Measurements from ENCODE around the gene NTM. TPM values are rescaled to one million over a fixed set of nuclear protein-coding genes. Genes with fewer than 3 reads are reported as not detected.

Gene NTM
- total RNA-seq, 4 donors from 2014 or later = 1.4 to 2.8 (median 1.7) TPM

- Histone ChIP-seq H3K9me3 (no peaks in the 10 kb centered on the region), H3K36me3 (no peaks in the 10 kb centered on the region), H3K27me3 (no peaks in the 10 kb centered on the region), H3K4me1 (no peaks in the 10 kb centered on the region), H3K4me3 (no peak overlapping the region), H3K27ac (no peak overlapping the region)
- no peak for DNase-seq
- TF ChIP-seq CTCF (IDR thresholded peaks at IDR 0.05) = no peak
- TF ChIP-seq POLR2A (IDR thresholded peaks at IDR 0.05) = no peak
These were observed 679.6 kb downstream of the NTM start for GRCh38 chr11:132050049-132050448.

GRCh38 chr11:132050577-132051165 is 680.3 kb downstream of the NTM start:
- H3K9me3 ChIP-seq = no peaks in the 10 kb centered on the region

GRCh38 chr11:132051704-132052103 is 681.3 kb downstream of the NTM start:
- Histone ChIP-seq H3K27ac (no peak overlapping the region), H3K27me3 (no peaks in the 10 kb centered on the region)
- no peak for TF ChIP-seq CTCF (IDR thresholded peaks at IDR 0.05)
- TF ChIP-seq POLR2A (IDR thresholded peaks at IDR 0.05) = no peak

More at GRCh38 chr11:132050577-132051165, 680.3 kb downstream of the NTM start:
- Histone ChIP-seq H3K4me1 (no peaks in the 10 kb centered on the region), H3K27me3 (no peaks in the 10 kb centered on the region), H3K27ac (no peak overlapping the region), H3K4me3 (no peak overlapping the region), H3K36me3 (no peaks in the 10 kb centered on the region)
- TF ChIP-seq POLR2A (IDR thresholded peaks at IDR 0.05) (no peak), CTCF (IDR thresholded peaks at IDR 0.05) (no peak)
- DNase-seq = no peak

GRCh38 chr11:132052342-132052741 is 681.9 kb downstream of the NTM start:
- Histone ChIP-seq H3K36me3 (no peaks in the 10 kb centered on the region), H3K27ac (no peak overlapping the region), H3K27me3 (no peaks in the 10 kb centered on the region), H3K4me1 (no peaks in the 10 kb centered on the region), H3K9me3 (no peaks in the 10 kb centered on the region), H3K4me3 (no peak overlapping the region)
- no peak for TF ChIP-seq POLR2A (IDR thresholded peaks at IDR 0.05)
- TF ChIP-seq CTCF (IDR thresholded peaks at IDR 0.05) = no peak
- no peak for DNase-seq

More at GRCh38 chr11:132051704-132052103, 681.3 kb downstream of the NTM start:
- H3K9me3 ChIP-seq = no peaks in the 10 kb centered on the region
- H3K4me1 ChIP-seq = no peaks in the 10 kb centered on the region
- no peak overlapping the region for H3K4me3 ChIP-seq
- no peaks in the 10 kb centered on the region for H3K36me3 ChIP-seq
- no peak for DNase-seq

- DNase-seq = no peak
- Histone ChIP-seq H3K36me3 (no peaks in the 10 kb centered on the region), H3K9me3 (no peaks in the 10 kb centered on the region), H3K27me3 (no peaks in the 10 kb centered on the region), H3K27ac (no peak overlapping the region), H3K4me1 (no peaks in the 10 kb centered on the region), H3K4me3 (no peak overlapping the region)
- TF ChIP-seq CTCF (IDR thresholded peaks at IDR 0.05) (no peak), POLR2A (IDR thresholded peaks at IDR 0.05) (no peak)
These were observed 682.5 kb downstream of the NTM start for GRCh38 chr11:132052904-132053303.

- no peaks in the 10 kb centered on the region for H3K36me3 ChIP-seq
- H3K27me3 ChIP-seq = no peaks in the 10 kb centered on the region
- H3K27ac ChIP-seq = no peak overlapping the region
- no peak for DNase-seq
- no peaks in the 10 kb centered on the region for H3K9me3 ChIP-seq
- TF ChIP-seq CTCF (IDR thresholded peaks at IDR 0.05) (no peak), POLR2A (IDR thresholded peaks at IDR 0.05) (no peak)
- no peaks in the 10 kb centered on the region for H3K4me1 ChIP-seq
- no peak overlapping the region for H3K4me3 ChIP-seq
These were observed 684.4 kb downstream of the NTM start for GRCh38 chr11:132054822-132055221.

Data from Peyer's patch (tissue), 4 donors.